PC-9 (cell line): Measurements from ENCODE around the gene CNTNAP2.

ENCODE experiments used
- CTCF ChIP-seq: fragments of 200-600 bp; sonication (generic); conservative IDR thresholded peaks from 2 replicates; pipeline ENCODE4 v1.6.1; 2017; ENCODE audit warnings: mixed run types, antibody characterized with exemption, mild to moderate bottlenecking, moderate library complexity
- EZH2 ChIP-seq: fragments of 200-600 bp; sonication (generic); IDR thresholded peaks from 2 replicates; pipeline ENCODE4 v1.8.0; 2017; ENCODE audit warnings: antibody characterized with exemption, low read depth

DNA sequence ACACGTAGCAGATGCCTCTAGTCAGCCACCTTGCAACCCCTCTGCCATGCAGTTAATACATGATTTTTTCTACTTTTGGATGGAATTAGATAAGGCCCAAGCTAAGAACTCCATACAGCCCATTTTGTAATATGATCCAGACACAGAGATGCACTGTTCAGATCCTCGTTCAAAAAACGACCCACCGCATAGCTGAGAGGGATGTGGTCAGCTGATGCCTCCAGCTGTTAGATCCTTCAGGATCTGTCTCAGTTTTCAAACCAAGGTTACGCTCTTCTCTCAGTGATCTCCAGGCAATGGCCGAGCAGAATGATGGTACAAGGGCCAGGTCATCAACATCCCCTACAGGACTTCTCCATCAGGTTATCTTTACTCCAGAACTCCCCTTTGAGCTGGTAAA is 1592.3 kb downstream of the CNTNAP2 start:
- TF ChIP-seq CTCF (no peak), EZH2 (no peak)
